B cell (primary cell): ENCODE data around the gene UBE2L5. TPM values are rescaled to one million over a fixed set of nuclear protein-coding genes. Genes with fewer than 3 reads are reported as not detected.

Experiments used
- ATAC-seq: fragments of 200-7000 bp; cut with Tn5 transposase; one replicate; pipeline ENCODE4 v1.10.0; 2021; ENCODE audit warnings: low read depth, mild to moderate bottlenecking, moderate number of reproducible peaks, moderate library complexity
- CTCF ChIA-PET: fragments of 350-600 bp; sonication (Branson Sonifier 250); formaldehyde crosslinking; loops from one replicate; lab custom pipeline; 2021; ENCODE audit warnings: antibody characterized with exemption, inconsistent platforms; lab: Charles Lee
- POLR2A ChIA-PET: fragments of 350-600 bp; sonication (Branson Sonifier 250); formaldehyde crosslinking; loops from one replicate; lab custom pipeline; 2021; ENCODE audit warnings: antibody characterized with exemption; lab: Charles Lee
- DNase-seq: peaks from one replicate; pipeline ENCODE4 v3.0.0; 2013
- H2AFZ ChIP-seq: 2 replicates; pipeline ENCODE4 v1.6.1; 2012; ENCODE audit warnings: mild to moderate bottlenecking, low read depth, low read length; ENCODE audit not compliant: insufficient read depth, poor library complexity, severe bottlenecking
- H3K27ac ChIP-seq, 2 donors: 1 replicate in 1 of 2; 2 replicates in 1 of 2; pipeline ENCODE4 v1.5.1; 2012 to 2013; ENCODE audit warnings: low read length in 2 of 2, mild to moderate bottlenecking in 2 of 2, moderate library complexity in 1 of 2
- H3K27me3 ChIP-seq, 4 experiments: fragments of 200-600 bp in 1 of 4; sonication (generic) in 1 of 4; replicated peaks in 1 of 4; 1 replicate in 2 of 4; 2 replicates in 2 of 4; pipeline versions ENCODE4 v1.6.1 to v1.7.0; 2013 to 2016; ENCODE audit warnings: low read length in 3 of 4, mild to moderate bottlenecking in 2 of 4, mixed read lengths in 1 of 4, moderate library complexity in 1 of 4; ENCODE audit not compliant: insufficient read depth in 4 of 4, control insufficient read depth in 3 of 4; ENCODE audit errors: control extremely low read depth in 1 of 4
- H3K36me3 ChIP-seq, 2 experiments: replicated peaks in 1 of 2; 1 replicate in 1 of 2; 2 replicates in 1 of 2; pipeline versions ENCODE4 v1.6.1 to v1.7.1; 2013; ENCODE audit warnings: low read length in 1 of 2; ENCODE audit not compliant: insufficient read depth in 2 of 2, control insufficient read depth in 1 of 2; ENCODE audit errors: control extremely low read depth in 1 of 2, extremely low read depth in 1 of 2
- H3K4me1 ChIP-seq, 2 donors: fragments of 200-600 bp in 1 of 2; sonication (generic) in 1 of 2; 1 replicate in 1 of 2; 2 replicates in 1 of 2; pipeline versions ENCODE4 v1.5.1 to v1.6.1; 2013 to 2017; ENCODE audit warnings: low read length in 2 of 2; ENCODE audit not compliant: control insufficient read depth in 2 of 2, insufficient read depth in 2 of 2
- H3K4me2 ChIP-seq: replicated peaks from 2 replicates; pipeline ENCODE3; 2012; ENCODE audit warnings: mild to moderate bottlenecking, low read depth, low read length; ENCODE audit not compliant: poor library complexity, severe bottlenecking
- H3K4me3 ChIP-seq, 5 experiments: fragments of 200-600 bp in 1 of 5; sonication (generic) in 1 of 5; 1 replicate in 3 of 5; 2 replicates in 2 of 5; pipeline versions ENCODE4 v1.5.1 to v1.7.0; 2011 to 2016; ENCODE audit warnings: low read length in 4 of 5, mild to moderate bottlenecking in 4 of 5, low read depth in 2 of 5, control low read depth in 1 of 5, moderate library complexity in 1 of 5; ENCODE audit not compliant: insufficient read depth in 1 of 5; ENCODE audit errors: control extremely low read depth in 1 of 5, extremely low read depth in 1 of 5
- H3K79me2 ChIP-seq: fragments of 200-600 bp; sonication (generic); one replicate; pipeline ENCODE4 v1.6.0; 2016; ENCODE audit warnings: low read length; ENCODE audit not compliant: control insufficient read depth, insufficient read depth
- H3K9ac ChIP-seq: fragments of 200-600 bp; sonication (generic); 2 replicates; pipeline ENCODE4 v1.6.1; 2017; ENCODE audit warnings: mild to moderate bottlenecking, low read length, moderate library complexity
- H3K9me3 ChIP-seq, 3 donors: one replicate each; pipeline versions ENCODE4 v1.6.1 to v1.7.1; 2013; ENCODE audit warnings: low read length in 2 of 3; ENCODE audit not compliant: control insufficient read depth in 2 of 3, insufficient read depth in 1 of 3; ENCODE audit errors: control extremely low read depth in 1 of 3
- H4K20me1 ChIP-seq: 2 replicates; pipeline ENCODE4 v1.6.0; 2012; ENCODE audit warnings: mild to moderate bottlenecking, low read length; ENCODE audit not compliant: insufficient read depth, control insufficient read depth, poor library complexity, severe bottlenecking
- H3K27ac Mint-ChIP-seq: one replicate; pipeline ENCODE4 v1.8.0; 2021; ENCODE audit warnings: mixed read lengths
- H3K27me3 Mint-ChIP-seq: one replicate; pipeline ENCODE4 v1.8.0; 2021; ENCODE audit warnings: mixed read lengths
- H3K4me1 Mint-ChIP-seq: one replicate; pipeline ENCODE4 v1.8.0; 2021; ENCODE audit warnings: mixed read lengths
- H3K4me3 Mint-ChIP-seq: one replicate; pipeline ENCODE4 v1.8.0; 2021; ENCODE audit warnings: mixed read lengths
- H3K9me3 Mint-ChIP-seq: one replicate; pipeline ENCODE4 v1.8.0; 2022; ENCODE audit warnings: mixed read lengths; ENCODE audit not compliant: insufficient read depth
- CTCF ChIP-seq: fragments of 200-600 bp; IDR thresholded peaks from one replicate; pipeline ENCODE4 v1.8.0; 2022; ENCODE audit warnings: antibody characterized with exemption, mild to moderate bottlenecking
- EZH2 ChIP-seq: IDR thresholded peaks from 2 replicates; pipeline ENCODE4 v1.6.1; 2012; ENCODE audit warnings: borderline replicate concordance, low read depth, mild to moderate bottlenecking, moderate library complexity, low read length; ENCODE audit not compliant: insufficient read depth, poor library complexity, severe bottlenecking
- WGBS: methylation state at CpG from one replicate; pipeline ENCODE4 v1.1.5; 2013; ENCODE audit warnings: missing lambda C conversion rate; ENCODE audit not compliant: insufficient coverage; 5-methylcytosine and 5-hydroxymethylcytosine counted together
- intact Hi-C: fragments of 100-400 bp; cut with micrococcal nuclease; formaldehyde crosslinking; loops from one replicate; pipeline ENCODE4 v1.10.0; 2022
- polyA plus RNA-seq: library from polyadenylated mRNA; depleted of rRNA; stranded (reverse); fragments of >200 nt; gene quantifications from 2 replicates; pipeline ENCODE4 v1.2.3, GENCODE V29; 2012
- total RNA-seq, 2 donors: library from RNA; stranded (reverse); fragments of 120-200 nt in 1 of 2; gene quantifications; 1 replicate in 1 of 2; 2 replicates in 1 of 2; pipeline versions ENCODE4 v1.2.3 to v1.2.4, GENCODE V29; 2013 to 2022

UBE2L5 gene
- total and polyA plus RNA-seq, 2 donors (not counting 1 experiment from before 2014, with no cell fraction given): 0.16 to 0.57 TPM

- Histone ChIP-seq H3K9me3 (no peaks in the 10 kb centered on the region), H3K9ac (no peak overlapping the region), H4K20me1 (no peaks in the 10 kb centered on the region), H3K27ac (no peak overlapping the region), H3K4me2 (no peak overlapping the region), H3K4me3 (no peak overlapping the region), H3K27me3 (no peaks in the 10 kb centered on the region), H3K4me1 (peaks cover 10 to 15% of the 10 kb centered on the region in 2 donors), H3K79me2 (no peaks in the 10 kb centered on the region), H3K36me3 (no peaks in the 10 kb centered on the region), H2AFZ (no peak overlapping the region)
- 90% methylated on average over 9 of the region's 9 CpGs for WGBS
- ChIA-PET CTCF (interaction anchor here (1.1 to 6.5 kb wide), 4 partner anchors 14 to 38 kb away, joined by 3 to 70 read pairs (median 7); no protein-coding TSS in a partner anchor), POLR2A (interaction anchor here (1.0 kb wide), 1 partner anchor 17 kb away, joined by 4 read pairs; no protein-coding TSS in a partner anchor)
- DNase-seq: no peak
- intact Hi-C loops: no loop called here
- H3K4me3 Mint-ChIP-seq: no peak overlapping the region
- peaks cover 28% of the 10 kb centered on the region for H3K4me1 Mint-ChIP-seq
- TF ChIP-seq CTCF (no peak), EZH2 (no peak)
- no peaks in the 10 kb centered on the region for H3K27me3 Mint-ChIP-seq
- no peak for ATAC-seq
- H3K9me3 Mint-ChIP-seq: no peaks in the 10 kb centered on the region
- no peak overlapping the region for H3K27ac Mint-ChIP-seq
Observed at GRCh38 chr13:30391956-30392680, 30.2 kb upstream of the UBE2L5 start.

- no peak overlapping the region for H3K9ac ChIP-seq
- no peak for ATAC-seq
- H3K4me3 Mint-ChIP-seq: no peak overlapping the region
- H3K27me3 Mint-ChIP-seq: no peaks in the 10 kb centered on the region
- TF ChIP-seq CTCF (no peak), EZH2 (no peak)
- H3K4me2 ChIP-seq: no peak overlapping the region
- DNase-seq: no peak
- H3K4me3 ChIP-seq: no peak overlapping the region
- WGBS: no CpG with 5 or more reads among the region's 5 CpGs
- no peaks in the 10 kb centered on the region for H3K9me3 Mint-ChIP-seq
- H3K36me3 ChIP-seq: no peaks in the 10 kb centered on the region
- H2AFZ ChIP-seq: no peak overlapping the region
- H3K4me1 ChIP-seq: peaks cover 10 to 15% of the 10 kb centered on the region in 2 donors
- H3K79me2 ChIP-seq: no peaks in the 10 kb centered on the region
- no peaks in the 10 kb centered on the region for H3K27me3 ChIP-seq
- no peaks in the 10 kb centered on the region for H4K20me1 ChIP-seq
- peaks cover 28% of the 10 kb centered on the region for H3K4me1 Mint-ChIP-seq
- ChIA-PET CTCF (interaction anchor here (1.2 to 6.5 kb wide), 3 partner anchors 14 to 19 kb away, joined by 3 to 70 read pairs (median 11); no protein-coding TSS in a partner anchor), POLR2A (interaction anchor here (4.3 kb wide), 1 partner anchor 20 kb away, joined by 36 read pairs; no protein-coding TSS in a partner anchor)
- H3K27ac ChIP-seq: no peak overlapping the region
- intact Hi-C loops: no loop called here
- H3K9me3 ChIP-seq: no peaks in the 10 kb centered on the region
- no peak overlapping the region for H3K27ac Mint-ChIP-seq
Observed at GRCh38 chr13:30392681-30393045, 29.6 kb upstream of the UBE2L5 start.
